Smooth muscle cell (in vitro differentiated cells): ENCODE measurements around the gene RHOB. TPM values are rescaled to one million over a fixed set of nuclear protein-coding genes. Genes with fewer than 3 reads are reported as not detected.
"Not testable (repeated sequence)": the region's sequence is repeated elsewhere in the genome, so short reads cannot be mapped to it uniquely, and the experiment has no call there.

Experiments used
- DNase-seq: peaks from one replicate; lab custom pipeline; 2025; ENCODE audit not compliant: unreplicated experiment; lab: John Stamatoyannopoulos, UW
- H2AFZ ChIP-seq: fragments of 200-600 bp; sonication (generic); 2 replicates; pipeline ENCODE4 v1.6.0; 2016; ENCODE audit warnings: antibody characterized with exemption, low read depth, mild to moderate bottlenecking
- H3F3A ChIP-seq: fragments of 200-600 bp; sonication (generic); 2 replicates; pipeline ENCODE4 v1.6.0; 2017; ENCODE audit warnings: antibody characterized with exemption, low read depth
- H3K27ac ChIP-seq: fragments of 200-600 bp; sonication (generic); 2 replicates; pipeline ENCODE4 v1.5.1; 2016; ENCODE audit warnings: low read depth, mild to moderate bottlenecking
- H3K27me3 ChIP-seq: fragments of 200-600 bp; sonication (generic); 2 replicates; pipeline ENCODE4 v1.6.1; 2016; ENCODE audit warnings: low read depth, mild to moderate bottlenecking
- H3K36me3 ChIP-seq: fragments of 200-600 bp; sonication (generic); 2 replicates; pipeline ENCODE4 v1.5.1; 2016; ENCODE audit warnings: low read depth
- H3K4me1 ChIP-seq: fragments of 200-600 bp; sonication (generic); 2 replicates; pipeline ENCODE4 v1.5.1; 2016; ENCODE audit warnings: low read depth
- H3K4me2 ChIP-seq: fragments of 200-600 bp; sonication (generic); 2 replicates; pipeline ENCODE4 v1.6.0; 2016; ENCODE audit warnings: mild to moderate bottlenecking
- H3K4me3 ChIP-seq: fragments of 200-600 bp; sonication (generic); 2 replicates; pipeline ENCODE4 v1.5.1; 2016; ENCODE audit warnings: mild to moderate bottlenecking
- H3K79me2 ChIP-seq: fragments of 200-600 bp; sonication (generic); 2 replicates; pipeline ENCODE4 v1.6.0; 2016; ENCODE audit warnings: low read depth, mild to moderate bottlenecking
- H3K9ac ChIP-seq: fragments of 200-600 bp; sonication (generic); 2 replicates; pipeline ENCODE4 v1.6.0; 2016; ENCODE audit warnings: low read depth
- H3K9me3 ChIP-seq: fragments of 200-600 bp; sonication (generic); replicated peaks from 2 replicates; pipeline ENCODE4 v1.5.1; 2016; ENCODE audit warnings: low read depth
- H4K20me1 ChIP-seq: fragments of 200-600 bp; sonication (generic); 2 replicates; pipeline ENCODE4 v1.6.0; 2016; ENCODE audit warnings: low read depth
- WGBS: methylation state at CpG from one replicate; pipeline ENCODE4 v1.1.7; 2016; ENCODE audit warnings: low lambda C conversion rate; 5-methylcytosine and 5-hydroxymethylcytosine counted together
- polyA plus RNA-seq: library from polyadenylated mRNA; unstranded; fragments of >200 nt; fragmentation: Nextera tagmentation; extraction: Ambion mirVana; gene quantifications from 2 replicates; pipeline ENCODE4 v1.2.1, GENCODE V29; 2016
- total RNA-seq: library from RNA; depleted of rRNA; stranded (reverse); fragments of >200 nt; gene quantifications from 2 replicates; pipeline ENCODE4 v1.2.3, GENCODE V29; 2014
- TF ChIP-seq, protein P1 (sequence below): fragments of 200-600 bp; sonication (generic); IDR thresholded peaks from 2 replicates; pipeline ENCODE4 v1.5.1; 2017; ENCODE audit warnings: borderline replicate concordance, mild to moderate bottlenecking, antibody characterized with exemption; ENCODE audit not compliant: insufficient read depth, poor library complexity, severe bottlenecking

The RHOB gene
- total and polyA plus RNA-seq, 2 experiments from 2014 or later: 75.9 to 218 TPM

DNA sequence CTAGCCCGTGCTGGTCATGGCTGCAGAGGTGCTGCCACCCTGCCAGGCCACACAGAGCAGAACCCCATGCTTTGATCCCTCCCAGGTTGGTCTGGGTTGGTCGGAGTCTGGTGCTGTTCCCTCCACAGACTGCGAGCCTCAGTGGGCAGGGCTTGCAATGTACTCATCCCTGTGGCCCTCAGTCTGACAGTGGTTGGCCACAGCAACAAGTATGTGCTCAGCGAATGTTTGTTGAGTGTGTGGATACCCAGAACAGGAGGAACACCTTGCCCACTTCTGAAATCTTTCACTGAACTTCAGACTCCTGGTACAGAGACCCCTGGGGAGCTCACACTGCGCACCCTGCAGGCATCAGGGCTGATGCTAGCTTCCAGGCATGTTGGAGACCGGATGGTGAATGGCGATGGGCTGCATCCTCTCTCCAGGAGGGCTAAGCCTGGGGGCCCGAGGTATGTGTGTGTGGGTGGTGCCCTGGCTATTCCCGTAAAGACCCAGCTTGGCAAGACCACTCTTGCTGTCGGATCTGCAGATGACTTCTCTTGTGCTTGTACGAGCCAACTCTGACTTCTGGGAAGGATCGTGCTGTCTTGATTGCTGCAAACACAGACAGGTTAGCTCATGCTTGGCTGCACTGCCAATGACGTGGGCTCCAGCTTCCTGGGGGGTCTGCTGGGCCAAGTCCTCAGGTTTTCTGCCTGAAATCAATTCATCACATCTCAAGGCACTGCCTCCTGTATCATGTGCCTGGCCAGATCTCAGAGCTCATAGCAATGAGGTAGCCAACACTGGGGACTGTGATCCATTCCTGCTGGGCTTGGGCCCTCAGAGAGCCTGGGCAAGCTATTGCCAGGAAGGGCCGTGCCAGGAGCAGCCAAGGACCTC lies 43.7 kb downstream of the RHOB start:
- peak overlapping the region; percentile 11 for H3K4me2 ChIP-seq
- 62% methylated on average over 14 of the region's 14 CpGs for WGBS
- H3K9ac ChIP-seq: no peak overlapping the region
- H3K27me3 ChIP-seq: no peaks in the 10 kb centered on the region
- H3F3A ChIP-seq: peaks cover 16% of the 10 kb centered on the region
- TF ChIP-seq, protein P1, sequence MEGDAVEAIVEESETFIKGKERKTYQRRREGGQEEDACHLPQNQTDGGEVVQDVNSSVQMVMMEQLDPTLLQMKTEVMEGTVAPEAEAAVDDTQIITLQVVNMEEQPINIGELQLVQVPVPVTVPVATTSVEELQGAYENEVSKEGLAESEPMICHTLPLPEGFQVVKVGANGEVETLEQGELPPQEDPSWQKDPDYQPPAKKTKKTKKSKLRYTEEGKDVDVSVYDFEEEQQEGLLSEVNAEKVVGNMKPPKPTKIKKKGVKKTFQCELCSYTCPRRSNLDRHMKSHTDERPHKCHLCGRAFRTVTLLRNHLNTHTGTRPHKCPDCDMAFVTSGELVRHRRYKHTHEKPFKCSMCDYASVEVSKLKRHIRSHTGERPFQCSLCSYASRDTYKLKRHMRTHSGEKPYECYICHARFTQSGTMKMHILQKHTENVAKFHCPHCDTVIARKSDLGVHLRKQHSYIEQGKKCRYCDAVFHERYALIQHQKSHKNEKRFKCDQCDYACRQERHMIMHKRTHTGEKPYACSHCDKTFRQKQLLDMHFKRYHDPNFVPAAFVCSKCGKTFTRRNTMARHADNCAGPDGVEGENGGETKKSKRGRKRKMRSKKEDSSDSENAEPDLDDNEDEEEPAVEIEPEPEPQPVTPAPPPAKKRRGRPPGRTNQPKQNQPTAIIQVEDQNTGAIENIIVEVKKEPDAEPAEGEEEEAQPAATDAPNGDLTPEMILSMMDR: no peak
- H3K27ac ChIP-seq: no peak overlapping the region
- H3K4me1 ChIP-seq: peaks cover 30% of the 10 kb centered on the region
- no peaks in the 10 kb centered on the region for H4K20me1 ChIP-seq
- DNase-seq: no peak
- H2AFZ ChIP-seq: no peak overlapping the region
- no peaks in the 10 kb centered on the region for H3K79me2 ChIP-seq
- no peaks in the 10 kb centered on the region for H3K36me3 ChIP-seq
- no peak overlapping the region for H3K4me3 ChIP-seq
- H3K9me3 ChIP-seq: no peaks in the 10 kb centered on the region

- Histone ChIP-seq H3K4me3 (no peak overlapping the region), H3K27ac (peak overlapping the region; percentile 11), H3F3A (peaks cover 16% of the 10 kb centered on the region), H3K27me3 (no peaks in the 10 kb centered on the region), H2AFZ (no peak overlapping the region), H4K20me1 (no peaks in the 10 kb centered on the region), H3K4me2 (peak overlapping the region; percentile 62), H3K9ac (no peak overlapping the region), H3K4me1 (peaks cover 30% of the 10 kb centered on the region), H3K9me3 (no peaks in the 10 kb centered on the region), H3K79me2 (no peaks in the 10 kb centered on the region), H3K36me3 (no peaks in the 10 kb centered on the region)
- DNase-seq: peak; percentile 36
- 20% methylated on average over 15 of the region's 15 CpGs for WGBS
- TF ChIP-seq, protein P1: no peak
These were observed 45.1 kb downstream of the RHOB start for GRCh38 chr2:20491739-20492531.

DNA sequence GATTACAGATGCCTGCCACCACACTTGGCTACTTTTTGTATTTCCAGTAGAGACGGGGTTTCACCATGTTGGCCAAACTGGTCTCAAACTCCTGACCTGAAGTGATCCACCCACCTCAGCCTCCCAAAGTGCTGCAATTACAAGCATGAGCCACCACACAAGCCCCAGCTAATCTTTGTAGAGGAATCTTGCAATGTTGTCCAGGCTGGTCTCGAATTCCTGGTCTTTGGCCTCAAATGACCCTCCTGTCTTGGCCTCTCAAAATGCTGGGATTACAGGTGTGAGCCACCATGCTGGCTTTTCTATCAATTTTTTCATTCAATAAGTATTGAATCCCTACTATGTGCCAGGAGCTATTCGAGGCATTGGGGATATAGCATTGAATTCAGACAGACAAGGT lies 46.2 kb downstream of the RHOB start:
- H3K27me3 ChIP-seq, H3K79me2 ChIP-seq, H3K4me3 ChIP-seq, H3K9me3 ChIP-seq, H3K9ac ChIP-seq, H3K27ac ChIP-seq, DNase-seq, H2AFZ ChIP-seq, H3K36me3 ChIP-seq, H3K4me2 ChIP-seq, H4K20me1 ChIP-seq: not testable (repeated sequence)
- 88% methylated on average over 3 of the region's 3 CpGs for WGBS
- Histone ChIP-seq H3F3A (peaks cover 16% of the 10 kb centered on the region), H3K4me1 (peaks cover 23% of the 10 kb centered on the region)

DNA sequence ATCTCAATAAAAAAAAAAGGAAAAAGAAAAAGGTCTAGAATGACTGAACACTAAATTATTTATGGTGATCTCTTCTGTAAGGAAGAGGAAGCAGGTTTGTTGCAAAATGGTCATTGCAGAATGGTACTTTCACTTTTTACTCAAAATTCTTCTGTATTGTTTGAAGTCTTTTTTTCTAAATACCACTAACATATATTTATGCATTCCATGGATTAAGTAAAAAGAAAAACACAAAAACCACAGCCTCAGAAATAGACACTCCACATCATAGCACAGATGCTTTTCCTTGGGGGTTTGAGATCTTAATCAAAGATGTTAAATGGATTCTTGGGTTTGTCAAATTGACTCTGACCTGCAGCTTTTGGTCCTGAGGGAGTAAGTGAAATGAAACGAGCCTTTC lies 47.4 kb downstream of the RHOB start:
- peak overlapping the region; percentile 22 for H3K27ac ChIP-seq
- DNase-seq: no peak

More for the DNA sequence above, 47.4 kb downstream of the RHOB start:
- TF ChIP-seq, protein P1: no peak
- Histone ChIP-seq H3K27me3 (no peaks in the 10 kb centered on the region), H3K9ac (no peak overlapping the region), H3K4me3 (no peak overlapping the region), H3K36me3 (no peaks in the 10 kb centered on the region), H4K20me1 (no peaks in the 10 kb centered on the region), H3K9me3 (no peaks in the 10 kb centered on the region), H2AFZ (no peak overlapping the region), H3K4me2 (peak overlapping the region; percentile 56), H3F3A (peaks cover 13% of the 10 kb centered on the region), H3K4me1 (peaks cover 11% of the 10 kb centered on the region), H3K79me2 (no peaks in the 10 kb centered on the region)
- 22% methylated on average over 1 of the region's 1 CpG for WGBS
